RPMI7951 (cell line): ENCODE data around the gene CELF1. TPM values are rescaled to one million over a fixed set of nuclear protein-coding genes. Genes with fewer than 3 reads are reported as not detected.

ENCODE experiments used
- DNase-seq: peaks from one replicate; pipeline ENCODE4 v3.0.0-alpha.2; 2012; ENCODE audit warnings: low read depth
- total RNA-seq: library from RNA; depleted of rRNA; stranded (reverse); fragments of >200 nt; shearing (Covaris generic); gene quantifications from 2 replicates; pipeline ENCODE4 v1.2.3, GENCODE V29; 2014

Gene CELF1
- total RNA-seq, 1 experiment from 2014 or later, result 52.5 TPM

GRCh38 chr11:47485107-47485506 is 67.8 kb downstream of the CELF1 start:
- DNase-seq, result no peak

- DNase-seq, result no peak
Measured at GRCh38 chr11:47483457-47483856, 69.5 kb downstream of the CELF1 start.

GRCh38 chr11:47480762-47481161 is 72.2 kb downstream of the CELF1 start:
- no peak for DNase-seq

GRCh38 chr11:47478651-47479329 is 74.1 kb downstream of the CELF1 start:
- DNase-seq, result no peak

GRCh38 chr11:47477753-47478152 is 75.2 kb downstream of the CELF1 start:
- DNase-seq, result no peak

- peak; percentile 26 for DNase-seq
Measured at GRCh38 chr11:47477323-47477722, 75.6 kb downstream of the CELF1 start.

GRCh38 chr11:47470671-47471070 is 82.3 kb downstream of the CELF1 start:
- no peak for DNase-seq

- DNase-seq, result no peak
Measured at GRCh38 chr11:47469361-47470179, 83.4 kb downstream of the CELF1 start.

- DNase-seq, result no peak
Measured at GRCh38 chr11:47468598-47469214, 84.2 kb downstream of the CELF1 start.

- no peak for DNase-seq
Measured at GRCh38 chr11:47467357-47467756, 85.6 kb downstream of the CELF1 start.

GRCh38 chr11:47466701-47467250 is 86.2 kb downstream of the CELF1 start:
- DNase-seq, result peak; percentile 18

GRCh38 chr11:47466201-47466600 is 86.7 kb downstream of the CELF1 start:
- DNase-seq, result no peak

- peak; percentile 21 for DNase-seq
Measured at GRCh38 chr11:47464483-47464882, 88.4 kb downstream of the CELF1 start.

- no peak for DNase-seq
Measured at GRCh38 chr11:47461876-47462275, 91.1 kb downstream of the CELF1 start.

- no peak for DNase-seq
Measured at GRCh38 chr11:47460571-47461235, 92.2 kb downstream of the CELF1 start.

GRCh38 chr11:47454258-47454671 is 98.7 kb downstream of the CELF1 start:
- peak; percentile 75 for DNase-seq

- DNase-seq, result no peak
Measured at GRCh38 chr11:47453365-47453764, 99.6 kb downstream of the CELF1 start.

GRCh38 chr11:47451990-47452389 is 100.9 kb downstream of the CELF1 start:
- DNase-seq, result no peak

- DNase-seq, result no peak
Measured at GRCh38 chr11:47451436-47451835, 101.5 kb downstream of the CELF1 start.

GRCh38 chr11:47449541-47449940 is 103.4 kb downstream of the CELF1 start:
- DNase-seq, result no peak

GRCh38 chr11:47448566-47449427 is 104.1 kb downstream of the CELF1 start, which contains the start of gene RAPSN:
Gene RAPSN, minus strand, starts transcription at chr11:47449136. Its CDS starts 172 bp downstream, at chr11:47448964.
- DNase-seq, result no peak
